B cell (primary cell): ENCODE results near the gene PRUNE2. TPM values are rescaled to one million over a fixed set of nuclear protein-coding genes. Genes with fewer than 3 reads are reported as not detected.

Experiments
- ATAC-seq: fragments of 200-7000 bp; cut with Tn5 transposase; one replicate; pipeline ENCODE4 v1.10.0; 2021; ENCODE audit warnings: low read depth, mild to moderate bottlenecking, moderate number of reproducible peaks, moderate library complexity
- CTCF ChIA-PET: fragments of 350-600 bp; sonication (Branson Sonifier 250); formaldehyde crosslinking; loops from one replicate; lab custom pipeline; 2021; ENCODE audit warnings: antibody characterized with exemption, inconsistent platforms; lab: Charles Lee
- POLR2A ChIA-PET: fragments of 350-600 bp; sonication (Branson Sonifier 250); formaldehyde crosslinking; loops from one replicate; lab custom pipeline; 2021; ENCODE audit warnings: antibody characterized with exemption; lab: Charles Lee
- DNase-seq: peaks from one replicate; pipeline ENCODE4 v3.0.0; 2013
- H2AFZ ChIP-seq: 2 replicates; pipeline ENCODE4 v1.6.1; 2012; ENCODE audit warnings: mild to moderate bottlenecking, low read depth, low read length; ENCODE audit not compliant: insufficient read depth, poor library complexity, severe bottlenecking
- H3K27ac ChIP-seq, 2 donors: 1 replicate in 1 of 2; 2 replicates in 1 of 2; pipeline ENCODE4 v1.5.1; 2012 to 2013; ENCODE audit warnings: low read length in 2 of 2, mild to moderate bottlenecking in 2 of 2, moderate library complexity in 1 of 2
- H3K27me3 ChIP-seq, 4 experiments: fragments of 200-600 bp in 1 of 4; sonication (generic) in 1 of 4; replicated peaks in 1 of 4; 1 replicate in 2 of 4; 2 replicates in 2 of 4; pipeline versions ENCODE4 v1.6.1 to v1.7.0; 2013 to 2016; ENCODE audit warnings: low read length in 3 of 4, mild to moderate bottlenecking in 2 of 4, mixed read lengths in 1 of 4, moderate library complexity in 1 of 4; ENCODE audit not compliant: insufficient read depth in 4 of 4, control insufficient read depth in 3 of 4; ENCODE audit errors: control extremely low read depth in 1 of 4
- H3K36me3 ChIP-seq, 2 experiments: replicated peaks in 1 of 2; 1 replicate in 1 of 2; 2 replicates in 1 of 2; pipeline versions ENCODE4 v1.6.1 to v1.7.1; 2013; ENCODE audit warnings: low read length in 1 of 2; ENCODE audit not compliant: insufficient read depth in 2 of 2, control insufficient read depth in 1 of 2; ENCODE audit errors: control extremely low read depth in 1 of 2, extremely low read depth in 1 of 2
- H3K4me1 ChIP-seq, 2 donors: fragments of 200-600 bp in 1 of 2; sonication (generic) in 1 of 2; 1 replicate in 1 of 2; 2 replicates in 1 of 2; pipeline versions ENCODE4 v1.5.1 to v1.6.1; 2013 to 2017; ENCODE audit warnings: low read length in 2 of 2; ENCODE audit not compliant: control insufficient read depth in 2 of 2, insufficient read depth in 2 of 2
- H3K4me2 ChIP-seq: replicated peaks from 2 replicates; pipeline ENCODE3; 2012; ENCODE audit warnings: mild to moderate bottlenecking, low read depth, low read length; ENCODE audit not compliant: poor library complexity, severe bottlenecking
- H3K4me3 ChIP-seq, 5 experiments: fragments of 200-600 bp in 1 of 5; sonication (generic) in 1 of 5; 1 replicate in 3 of 5; 2 replicates in 2 of 5; pipeline versions ENCODE4 v1.5.1 to v1.7.0; 2011 to 2016; ENCODE audit warnings: low read length in 4 of 5, mild to moderate bottlenecking in 4 of 5, low read depth in 2 of 5, control low read depth in 1 of 5, moderate library complexity in 1 of 5; ENCODE audit not compliant: insufficient read depth in 1 of 5; ENCODE audit errors: control extremely low read depth in 1 of 5, extremely low read depth in 1 of 5
- H3K79me2 ChIP-seq: fragments of 200-600 bp; sonication (generic); one replicate; pipeline ENCODE4 v1.6.0; 2016; ENCODE audit warnings: low read length; ENCODE audit not compliant: control insufficient read depth, insufficient read depth
- H3K9ac ChIP-seq: fragments of 200-600 bp; sonication (generic); 2 replicates; pipeline ENCODE4 v1.6.1; 2017; ENCODE audit warnings: mild to moderate bottlenecking, low read length, moderate library complexity
- H3K9me3 ChIP-seq, 3 donors: one replicate each; pipeline versions ENCODE4 v1.6.1 to v1.7.1; 2013; ENCODE audit warnings: low read length in 2 of 3; ENCODE audit not compliant: control insufficient read depth in 2 of 3, insufficient read depth in 1 of 3; ENCODE audit errors: control extremely low read depth in 1 of 3
- H4K20me1 ChIP-seq: 2 replicates; pipeline ENCODE4 v1.6.0; 2012; ENCODE audit warnings: mild to moderate bottlenecking, low read length; ENCODE audit not compliant: insufficient read depth, control insufficient read depth, poor library complexity, severe bottlenecking
- H3K27ac Mint-ChIP-seq: one replicate; pipeline ENCODE4 v1.8.0; 2021; ENCODE audit warnings: mixed read lengths
- H3K27me3 Mint-ChIP-seq: one replicate; pipeline ENCODE4 v1.8.0; 2021; ENCODE audit warnings: mixed read lengths
- H3K4me1 Mint-ChIP-seq: one replicate; pipeline ENCODE4 v1.8.0; 2021; ENCODE audit warnings: mixed read lengths
- H3K4me3 Mint-ChIP-seq: one replicate; pipeline ENCODE4 v1.8.0; 2021; ENCODE audit warnings: mixed read lengths
- H3K9me3 Mint-ChIP-seq: one replicate; pipeline ENCODE4 v1.8.0; 2022; ENCODE audit warnings: mixed read lengths; ENCODE audit not compliant: insufficient read depth
- EZH2 ChIP-seq: IDR thresholded peaks from 2 replicates; pipeline ENCODE4 v1.6.1; 2012; ENCODE audit warnings: borderline replicate concordance, low read depth, mild to moderate bottlenecking, moderate library complexity, low read length; ENCODE audit not compliant: insufficient read depth, poor library complexity, severe bottlenecking
- WGBS: methylation state at CpG from one replicate; pipeline ENCODE4 v1.1.5; 2013; ENCODE audit warnings: missing lambda C conversion rate; ENCODE audit not compliant: insufficient coverage; 5-methylcytosine and 5-hydroxymethylcytosine counted together
- intact Hi-C: fragments of 100-400 bp; cut with micrococcal nuclease; formaldehyde crosslinking; loops from one replicate; pipeline ENCODE4 v1.10.0; 2022
- polyA plus RNA-seq: library from polyadenylated mRNA; depleted of rRNA; stranded (reverse); fragments of >200 nt; gene quantifications from 2 replicates; pipeline ENCODE4 v1.2.3, GENCODE V29; 2012
- total RNA-seq, 2 donors: library from RNA; stranded (reverse); fragments of 120-200 nt in 1 of 2; gene quantifications; 1 replicate in 1 of 2; 2 replicates in 1 of 2; pipeline versions ENCODE4 v1.2.3 to v1.2.4, GENCODE V29; 2013 to 2022
- TF ChIP-seq, protein P1 (sequence below): fragments of 200-600 bp; IDR thresholded peaks from one replicate; pipeline ENCODE4 v1.8.0; 2022; ENCODE audit warnings: antibody characterized with exemption, mild to moderate bottlenecking

Gene PRUNE2
- total and polyA plus RNA-seq, 2 donors (not counting 1 experiment from before 2014, with no cell fraction given) = 0.12 TPM; not detected in 1

DNA sequence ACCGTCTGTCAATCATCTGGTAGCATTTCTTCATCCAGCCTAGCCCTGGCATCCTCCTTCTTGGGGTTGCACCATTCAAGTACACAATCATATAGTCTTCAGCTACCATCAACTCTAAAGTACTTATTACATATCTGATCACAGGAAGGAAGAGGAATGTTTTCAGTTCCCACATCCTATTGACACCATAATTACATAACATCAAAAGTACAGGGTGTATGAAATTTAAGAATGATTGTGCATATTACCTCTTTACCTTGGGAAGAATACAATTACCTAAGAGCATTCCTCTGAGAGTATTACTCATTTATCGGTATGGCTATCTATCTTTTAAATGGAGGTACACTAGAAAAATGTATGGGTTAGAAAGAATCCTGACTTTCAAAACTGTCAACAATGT, 268.5 kb downstream of the PRUNE2 start:
- Histone ChIP-seq H3K4me3 (no peak overlapping the region), H3K9me3 (no peaks in the 10 kb centered on the region), H3K79me2 (no peaks in the 10 kb centered on the region), H3K27ac (no peak overlapping the region), H3K27me3 (no peaks in the 10 kb centered on the region), H3K4me2 (no peak overlapping the region), H3K4me1 (peaks cover 6% of the 10 kb centered on the region in 2 donors), H4K20me1 (no peaks in the 10 kb centered on the region), H3K9ac (no peak overlapping the region), H3K36me3 (no peaks in the 10 kb centered on the region), H2AFZ (no peak overlapping the region)
- H3K4me1 Mint-ChIP-seq = peaks cover 11% of the 10 kb centered on the region
- DNase-seq (no peak), ATAC-seq (no peak)
- no peak overlapping the region for H3K27ac Mint-ChIP-seq
- TF ChIP-seq, protein P1, sequence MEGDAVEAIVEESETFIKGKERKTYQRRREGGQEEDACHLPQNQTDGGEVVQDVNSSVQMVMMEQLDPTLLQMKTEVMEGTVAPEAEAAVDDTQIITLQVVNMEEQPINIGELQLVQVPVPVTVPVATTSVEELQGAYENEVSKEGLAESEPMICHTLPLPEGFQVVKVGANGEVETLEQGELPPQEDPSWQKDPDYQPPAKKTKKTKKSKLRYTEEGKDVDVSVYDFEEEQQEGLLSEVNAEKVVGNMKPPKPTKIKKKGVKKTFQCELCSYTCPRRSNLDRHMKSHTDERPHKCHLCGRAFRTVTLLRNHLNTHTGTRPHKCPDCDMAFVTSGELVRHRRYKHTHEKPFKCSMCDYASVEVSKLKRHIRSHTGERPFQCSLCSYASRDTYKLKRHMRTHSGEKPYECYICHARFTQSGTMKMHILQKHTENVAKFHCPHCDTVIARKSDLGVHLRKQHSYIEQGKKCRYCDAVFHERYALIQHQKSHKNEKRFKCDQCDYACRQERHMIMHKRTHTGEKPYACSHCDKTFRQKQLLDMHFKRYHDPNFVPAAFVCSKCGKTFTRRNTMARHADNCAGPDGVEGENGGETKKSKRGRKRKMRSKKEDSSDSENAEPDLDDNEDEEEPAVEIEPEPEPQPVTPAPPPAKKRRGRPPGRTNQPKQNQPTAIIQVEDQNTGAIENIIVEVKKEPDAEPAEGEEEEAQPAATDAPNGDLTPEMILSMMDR = no peak
- TF ChIP-seq EZH2 = no peak
- no peaks in the 10 kb centered on the region for H3K27me3 Mint-ChIP-seq
- no CpG with 5 or more reads among the region's 2 CpGs for WGBS
- intact Hi-C loops = no loop called here
- H3K4me3 Mint-ChIP-seq = no peak overlapping the region
- POLR2A ChIA-PET = no interaction called here
- no peaks in the 10 kb centered on the region for H3K9me3 Mint-ChIP-seq
- CTCF ChIA-PET = no interaction called here

DNA sequence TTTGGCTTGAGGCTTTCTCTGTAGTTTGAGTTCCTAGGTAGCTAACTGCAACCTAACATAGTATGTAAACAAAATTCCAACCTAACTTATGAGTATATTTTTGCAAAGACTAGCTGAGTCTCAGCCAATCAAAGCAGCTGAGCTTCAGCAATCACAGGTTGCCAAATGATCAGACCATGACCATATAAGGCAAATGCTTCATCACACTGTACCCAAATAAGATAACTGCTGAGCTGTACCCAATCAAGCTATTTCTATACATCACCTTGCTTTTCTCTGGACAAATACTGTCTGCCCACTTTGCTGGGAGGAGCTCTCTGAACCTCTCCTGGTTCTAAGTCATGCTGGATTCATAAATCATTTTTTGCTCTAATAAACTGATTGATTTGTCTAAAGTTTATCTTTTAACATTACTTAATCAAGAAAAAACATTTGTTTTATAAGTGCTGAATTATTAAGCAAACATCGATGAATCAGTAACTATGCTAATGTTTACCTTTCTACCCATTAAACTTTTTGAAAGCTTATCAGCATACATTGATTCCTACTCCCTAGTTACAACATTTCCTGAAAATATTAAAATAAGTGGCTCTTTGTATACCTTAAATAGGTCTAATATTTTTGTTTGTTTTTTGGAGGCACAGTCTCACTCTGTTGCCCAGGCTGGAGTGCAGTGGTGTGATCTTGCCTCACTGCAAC, 271.4 kb downstream of the PRUNE2 start:
- TF ChIP-seq, protein P1 = no peak
- TF ChIP-seq EZH2 = no peak
- Histone ChIP-seq H3K4me2 (no peak overlapping the region), H3K27ac (no peak overlapping the region), H4K20me1 (no peaks in the 10 kb centered on the region), H3K9ac (no peak overlapping the region), H3K4me3 (no peak overlapping the region), H3K27me3 (no peaks in the 10 kb centered on the region), H3K4me1 (peaks cover 0 to 3% of the 10 kb centered on the region in 2 donors), H3K9me3 (no peaks in the 10 kb centered on the region), H2AFZ (no peak overlapping the region), H3K36me3 (no peaks in the 10 kb centered on the region), H3K79me2 (no peaks in the 10 kb centered on the region)
- ChIA-PET POLR2A (no interaction called here), CTCF (interaction anchor here (0.9 to 1.0 kb wide), 2 partner anchors 24 to 69 kb away, joined by 3 to 4 read pairs; no protein-coding TSS in a partner anchor)
- no peaks in the 10 kb centered on the region for H3K27me3 Mint-ChIP-seq
- peaks cover 7% of the 10 kb centered on the region for H3K4me1 Mint-ChIP-seq
- H3K27ac Mint-ChIP-seq = no peak overlapping the region
- intact Hi-C loops = no loop called here
- DNase-seq (no peak), ATAC-seq (no peak)
- no CpG with 5 or more reads among the region's 1 CpG for WGBS
- no peak overlapping the region for H3K4me3 Mint-ChIP-seq
- H3K9me3 Mint-ChIP-seq = no peaks in the 10 kb centered on the region
